Thymus (tissue), 11 donors: ENCODE data around the gene LITAFD. TPM values are rescaled to one million over a fixed set of nuclear protein-coding genes. Genes with fewer than 3 reads are reported as not detected.
A peak's percentile ranks its signal among the peaks of the same experiment; 100 is the strongest.
"Not testable (repeated sequence)": the region's sequence is repeated elsewhere in the genome, so short reads cannot be mapped to it uniquely, and the experiment has no call there.

Experiments used
- DNase-seq, 9 donors: peaks; one replicate each; pipeline ENCODE4 v3.0.0-alpha.2; 2013; ENCODE audit warnings: low spot score in 9 of 9, low read depth in 6 of 9, missing footprints in 1 of 9
- H3K27ac ChIP-seq, 2 donors: one replicate each; pipeline ENCODE4 v1.5.1; 2013; ENCODE audit warnings: control low read depth in 1 of 2, low read depth in 1 of 2, low read length in 1 of 2, mild to moderate bottlenecking in 1 of 2, moderate library complexity in 1 of 2
- H3K27me3 ChIP-seq, 2 donors: one replicate each; pipeline ENCODE4 v1.5.1; 2013; ENCODE audit warnings: low read length in 1 of 2; ENCODE audit not compliant: control insufficient read depth in 2 of 2, insufficient read depth in 1 of 2
- H3K36me3 ChIP-seq, 2 donors: one replicate each; pipeline ENCODE4 v1.5.1; 2013; ENCODE audit warnings: low read length in 1 of 2, mild to moderate bottlenecking in 1 of 2, moderate library complexity in 1 of 2; ENCODE audit not compliant: control insufficient read depth in 2 of 2, insufficient read depth in 2 of 2
- H3K4me1 ChIP-seq, 2 donors: one replicate each; pipeline ENCODE4 v1.5.1; 2013; ENCODE audit warnings: low read length in 2 of 2; ENCODE audit not compliant: control insufficient read depth in 2 of 2, insufficient read depth in 2 of 2
- H3K4me3 ChIP-seq, 2 donors: one replicate each; pipeline ENCODE4 v1.5.1; 2013; ENCODE audit warnings: low read length in 2 of 2, control low read depth in 1 of 2, mild to moderate bottlenecking in 1 of 2
- H3K9me3 ChIP-seq, 2 donors: one replicate each; pipeline ENCODE4 v1.5.1; 2013; ENCODE audit warnings: low read length in 1 of 2, mild to moderate bottlenecking in 1 of 2; ENCODE audit not compliant: control insufficient read depth in 2 of 2, insufficient read depth in 1 of 2
- WGBS: extraction: QIAGEN DNeasy Blood & Tissue Kit; methylation state at CpG from one replicate; pipeline ENCODE4 v1.1.7; 2013; 5-methylcytosine and 5-hydroxymethylcytosine counted together
- polyA plus RNA-seq: library from polyadenylated mRNA; stranded (reverse); fragments of 200-250 nt; gene quantifications from one replicate; pipeline ENCODE4 v1.2.3, GENCODE V29; 2013
- total RNA-seq: library from RNA; stranded (reverse); fragments of 120-200 nt; gene quantifications from one replicate; pipeline ENCODE4 v1.2.4, GENCODE V29; 2013
- donor health status: healthy.

LITAFD gene
- total and polyA plus RNA-seq, 2 donors = not detected

DNA sequence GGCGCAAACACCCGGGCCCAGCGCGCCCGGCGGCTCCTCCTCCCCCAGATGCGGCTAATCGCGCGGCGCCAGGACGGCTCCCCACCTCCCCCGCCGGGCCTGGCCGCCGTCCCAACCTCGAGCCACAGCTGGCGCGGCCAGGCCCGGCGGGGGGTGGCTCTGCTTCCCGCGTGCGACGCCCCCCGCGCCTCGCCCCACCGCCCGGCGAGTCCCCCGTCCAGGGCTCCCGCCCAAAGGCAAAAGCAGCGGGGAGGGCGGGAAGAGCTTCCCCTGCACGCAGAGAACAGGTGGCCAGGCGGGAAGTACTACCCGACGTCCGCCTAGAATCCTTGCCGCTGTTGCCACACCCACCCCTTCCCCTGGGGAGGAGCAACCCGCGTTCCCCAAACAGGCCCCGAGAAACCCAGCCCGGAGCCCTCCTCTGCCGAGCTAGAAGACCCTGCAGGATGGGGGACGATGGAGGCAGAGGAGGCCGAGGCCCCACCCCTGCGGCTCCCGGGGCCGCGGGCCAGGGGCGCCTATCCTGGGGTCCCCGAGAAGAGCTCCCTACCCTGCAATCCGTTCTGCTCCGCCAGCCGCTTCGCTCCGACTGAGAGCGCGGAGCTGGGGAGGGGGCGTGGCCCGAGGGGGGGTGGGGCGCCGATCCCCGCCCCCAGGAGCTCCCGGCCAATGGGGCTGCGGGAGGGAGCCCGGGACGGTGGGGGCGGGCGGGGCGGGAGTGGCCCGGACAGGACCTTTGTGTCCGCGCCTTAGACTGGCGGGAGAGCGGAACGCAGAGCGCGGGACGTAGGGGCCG is 13.5 kb upstream of the LITAFD start, which contains the start of gene CARHSP1:
TSS of gene CARHSP1 (minus strand) at position 591 of the 796 bp plus-strand sequence. CDS start 9,678 bp downstream, outside the sequence.
- Histone ChIP-seq H3K9me3 (no peaks in the 10 kb centered on the region), H3K4me1 (peaks cover 24 to 47% of the 10 kb centered on the region in 2 donors), H3K27ac (peak within 1 kb of the TSS; percentile 89 to 91), H3K27me3 (no peaks in the 10 kb centered on the region), H3K36me3 (peaks cover 2 to 11% of the 10 kb centered on the region in 2 donors), H3K4me3 (peak within 1 kb of the TSS; percentile 80 to 81)
- peak; percentile 47 to 90 (median 75) for DNase-seq
- 1% methylated on average over 83 of the region's 83 CpGs for WGBS

DNA sequence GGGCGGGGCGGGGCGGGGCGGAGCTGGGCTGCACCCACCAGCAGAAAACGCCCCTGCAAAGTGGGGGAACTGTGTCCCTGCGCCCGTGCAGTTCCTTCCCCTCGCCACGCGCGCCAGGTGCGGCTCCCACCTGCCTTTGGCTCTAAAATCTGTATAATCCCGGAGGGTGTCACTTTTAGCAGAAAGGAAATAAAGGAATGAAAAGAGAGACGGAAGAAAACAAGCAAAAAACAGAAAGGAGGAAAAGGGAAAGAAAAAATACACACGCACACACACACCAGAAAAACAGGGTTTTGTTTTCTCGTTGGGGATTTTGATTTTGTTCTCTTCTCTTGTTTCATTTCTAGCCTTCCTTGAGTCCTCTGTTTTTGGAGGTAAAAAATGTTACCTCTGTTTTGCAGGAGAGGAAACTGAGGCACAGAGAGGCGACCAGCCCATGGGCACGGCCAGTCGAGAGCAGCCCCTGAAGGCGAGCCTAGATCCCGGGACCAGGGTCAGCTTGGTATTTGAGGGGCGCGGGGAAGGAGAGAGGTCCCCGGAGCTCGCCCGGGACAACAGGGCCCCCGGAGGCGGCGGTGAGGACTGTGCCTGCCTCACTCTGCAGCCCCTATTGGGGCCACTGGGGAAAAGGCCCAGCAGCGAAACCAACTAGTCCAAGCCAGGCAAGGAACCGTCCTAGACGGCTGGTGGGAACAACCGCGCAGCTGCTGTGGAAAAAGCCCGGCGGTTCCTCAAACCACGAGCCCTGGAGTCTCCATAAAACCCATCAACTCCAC is 12.8 kb upstream of the LITAFD start:
- Histone ChIP-seq H3K27me3 (no peaks in the 10 kb centered on the region), H3K27ac (peak overlapping the region; percentile 12 to 61), H3K4me1 (peaks cover 23 to 47% of the 10 kb centered on the region in 2 donors), H3K4me3 (peak overlapping the region; percentile 80 to 81), H3K9me3 (no peaks in the 10 kb centered on the region), H3K36me3 (peaks cover 0 to 3% of the 10 kb centered on the region in 2 donors)
- 31% methylated on average over 37 of the region's 37 CpGs for WGBS
- DNase-seq = peak in 4 of 9 donors; percentile 25 to 59 (median 28)

DNA sequence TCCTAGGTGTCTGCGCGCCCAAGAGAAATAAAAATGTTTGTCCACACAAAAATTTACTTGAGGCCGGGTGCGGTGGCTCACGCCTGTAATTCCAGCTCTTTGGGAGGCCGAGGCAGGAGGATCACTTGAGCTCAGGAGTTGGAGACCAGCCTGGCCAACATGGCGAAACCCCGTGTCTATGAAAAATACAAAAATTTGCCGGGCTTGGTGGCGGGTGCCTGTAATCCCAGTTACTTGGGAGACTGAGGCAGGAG is 12.2 kb upstream of the LITAFD start:
- not testable (repeated sequence) for H3K4me3 ChIP-seq, H3K27ac ChIP-seq, H3K9me3 ChIP-seq, H3K36me3 ChIP-seq, DNase-seq, H3K27me3 ChIP-seq
- H3K4me1 ChIP-seq = peaks cover 20 to 45% of the 10 kb centered on the region in 2 donors
- 98% methylated on average over 10 of the region's 10 CpGs for WGBS

DNA sequence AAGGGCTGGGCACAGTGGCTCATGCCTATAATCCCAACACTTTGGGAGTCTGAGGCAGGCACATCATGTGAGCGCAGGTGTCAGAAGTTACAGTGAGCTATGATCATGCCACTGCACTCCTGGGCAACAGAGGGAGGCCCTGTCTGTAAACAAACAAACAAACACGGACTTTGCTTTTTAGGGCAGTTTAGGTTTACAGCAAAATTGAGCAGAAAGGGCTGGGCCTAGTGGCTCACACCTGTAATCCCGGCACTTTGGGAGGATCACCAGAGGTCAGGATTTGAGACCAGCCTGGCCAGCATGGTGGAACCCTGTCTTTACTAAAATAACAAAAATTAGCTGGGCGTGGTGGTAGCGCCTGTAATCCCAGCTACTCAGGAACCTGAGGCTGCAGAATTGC is 10.1 kb upstream of the LITAFD start:
- no peak for DNase-seq
- Histone ChIP-seq H3K36me3 (no peaks in the 10 kb centered on the region), H3K27ac (no peak overlapping the region), H3K4me1 (peaks cover 15 to 23% of the 10 kb centered on the region in 2 donors), H3K27me3 (no peaks in the 10 kb centered on the region), H3K4me3 (no peak overlapping the region), H3K9me3 (no peaks in the 10 kb centered on the region)
- 99% methylated on average over 5 of the region's 5 CpGs for WGBS

DNA sequence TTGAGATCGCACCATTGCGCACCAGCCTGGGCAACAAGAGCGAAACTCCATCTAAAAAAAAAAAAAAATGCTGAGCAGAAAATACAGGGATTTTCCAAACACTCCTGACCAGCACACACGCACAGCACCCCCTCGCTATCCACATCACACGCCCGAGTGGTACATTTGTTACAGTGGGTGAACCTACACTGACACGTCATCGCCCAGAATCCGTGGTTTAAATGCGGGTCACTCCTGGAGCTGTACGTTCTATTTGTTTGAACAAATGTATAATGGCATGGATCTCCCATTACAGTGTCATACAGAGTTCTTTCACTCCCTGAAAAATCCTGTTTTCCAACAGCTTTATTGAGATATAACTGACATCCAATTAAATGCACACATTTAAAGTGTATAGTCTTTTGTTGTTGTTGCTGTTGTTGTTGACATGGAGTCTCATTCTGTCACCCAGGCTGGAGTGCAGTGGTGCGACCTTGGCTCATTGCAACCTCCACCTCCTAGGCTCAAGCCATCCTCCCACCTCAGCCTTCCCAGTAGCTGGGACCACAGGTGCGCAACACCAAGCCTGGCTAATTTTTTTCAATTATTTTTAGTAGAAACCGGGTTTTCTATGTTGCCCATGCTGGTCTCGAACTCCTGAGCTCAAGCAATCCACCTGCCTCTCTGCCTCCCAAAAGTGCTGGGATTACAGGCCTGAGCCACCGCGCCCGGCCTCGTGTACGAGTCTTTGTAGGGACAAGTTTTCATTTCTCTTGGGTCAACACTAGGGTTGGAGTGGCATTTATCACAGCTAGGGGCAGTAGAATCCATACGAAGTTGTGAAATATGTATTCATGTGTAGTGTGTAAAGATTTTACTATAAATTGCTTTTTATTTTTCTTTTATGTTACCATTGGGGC is 8.9 kb upstream of the LITAFD start:
- no peaks in the 10 kb centered on the region for H3K27me3 ChIP-seq
- H3K4me3 ChIP-seq = no peak overlapping the region
- DNase-seq = no peak
- no peaks in the 10 kb centered on the region for H3K36me3 ChIP-seq
- WGBS = 93% methylated on average over 22 of the region's 22 CpGs
- H3K4me1 ChIP-seq = peaks cover 15 to 20% of the 10 kb centered on the region in 2 donors
- no peaks in the 10 kb centered on the region for H3K9me3 ChIP-seq
- no peak overlapping the region for H3K27ac ChIP-seq

DNA sequence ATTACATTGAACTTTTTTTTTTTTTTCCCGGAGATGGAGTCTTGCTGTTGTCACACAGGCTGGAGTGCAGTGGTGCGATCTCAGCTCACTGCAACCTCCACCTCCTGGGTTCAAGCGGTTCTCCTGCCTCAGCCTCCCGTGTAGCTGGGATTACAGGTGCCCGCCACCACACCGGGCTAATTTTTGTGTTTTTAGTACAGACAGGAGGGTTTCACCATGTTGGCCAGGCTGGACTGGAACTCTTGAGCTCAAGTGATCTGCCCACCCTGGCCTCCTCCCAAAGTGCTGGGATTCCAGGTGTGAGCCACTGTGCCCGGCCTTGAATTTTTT is 8.3 kb upstream of the LITAFD start:
- H3K36me3 ChIP-seq, H3K27me3 ChIP-seq, H3K9me3 ChIP-seq, H3K4me3 ChIP-seq, H3K27ac ChIP-seq, DNase-seq: not testable (repeated sequence)
- 98% methylated on average over 7 of the region's 7 CpGs for WGBS
- H3K4me1 ChIP-seq = peaks cover 15 to 20% of the 10 kb centered on the region in 2 donors

DNA sequence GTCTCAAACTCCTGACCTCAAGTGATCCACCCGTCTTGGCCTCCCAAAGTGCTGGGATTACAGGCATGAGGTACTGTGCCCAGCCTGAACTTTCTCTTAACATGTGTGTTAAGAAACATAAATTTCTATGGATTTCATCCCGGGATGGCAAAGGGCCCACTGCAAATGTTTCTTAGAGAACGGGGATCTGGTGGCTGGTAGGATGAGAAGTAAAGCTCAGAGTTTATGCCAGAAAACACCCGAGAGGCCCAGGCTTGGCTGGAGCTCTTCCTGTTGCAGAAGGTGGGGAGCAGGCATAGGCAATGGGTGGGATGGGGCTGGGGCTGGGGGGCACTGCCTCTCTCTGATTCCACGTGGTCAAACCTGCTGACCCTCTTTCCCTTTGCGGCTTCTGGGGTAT is 7.8 kb upstream of the LITAFD start:
- no peaks in the 10 kb centered on the region for H3K36me3 ChIP-seq
- H3K4me1 ChIP-seq = peaks cover 14 to 19% of the 10 kb centered on the region in 2 donors
- no peaks in the 10 kb centered on the region for H3K9me3 ChIP-seq
- WGBS = 63% methylated on average over 6 of the region's 6 CpGs
- DNase-seq = no peak
- H3K27ac ChIP-seq = peak overlapping the region in 1 of 2 donors; percentile 52
- no peak overlapping the region for H3K4me3 ChIP-seq
- H3K27me3 ChIP-seq = no peaks in the 10 kb centered on the region

DNA sequence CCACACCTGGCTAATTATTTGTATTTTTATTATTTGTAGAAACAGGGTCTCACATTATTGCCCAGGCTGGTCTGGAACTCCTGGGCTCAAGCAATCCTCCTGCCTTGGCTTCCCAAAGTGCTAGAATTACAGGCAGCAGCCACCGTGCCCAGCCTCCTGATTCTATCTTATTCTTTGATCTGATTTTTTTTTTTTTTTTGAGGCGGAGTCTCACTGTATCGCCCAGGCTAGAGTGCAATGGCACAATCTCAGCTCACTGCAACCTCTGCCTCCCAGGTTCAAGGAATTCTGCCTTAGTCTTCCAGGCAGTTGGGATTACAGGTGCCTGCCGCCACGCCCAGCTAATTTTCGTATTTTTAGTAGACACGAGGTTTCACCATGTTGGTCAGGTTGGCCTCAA is 6.8 kb upstream of the LITAFD start:
- H3K9me3 ChIP-seq, H3K27me3 ChIP-seq, DNase-seq, H3K4me3 ChIP-seq, H3K27ac ChIP-seq, H3K36me3 ChIP-seq: not testable (repeated sequence)
- 70% methylated on average over 7 of the region's 7 CpGs for WGBS
- H3K4me1 ChIP-seq = peaks cover 14 to 17% of the 10 kb centered on the region in 2 donors
